Body of pancreas (tissue), 4 donors: ENCODE measurements around the gene PRSS38. TPM values are rescaled to one million over a fixed set of nuclear protein-coding genes. Genes with fewer than 3 reads are reported as not detected.

Source experiments
- ATAC-seq: fragments of 150-250 bp; one replicate; pipeline ENCODE4 v1.9.1; 2016
- DNase-seq, 4 donors: peaks; one replicate each; pipeline ENCODE4 v3.0.0-alpha.2; 2019
- H3K27ac ChIP-seq, 4 donors: fragments of 200-600 bp; sonication (generic); 1 replicate in 3 of 4; 2 replicates in 1 of 4; pipeline versions ENCODE4 v1.5.1 to v1.6.1; 2016 to 2019; ENCODE audit warnings: mild to moderate bottlenecking in 1 of 4, mixed read lengths in 1 of 4, moderate library complexity in 1 of 4
- H3K27me3 ChIP-seq, 2 donors: fragments of 200-600 bp; sonication (generic); one replicate each; pipeline ENCODE4 v1.6.0; 2016; ENCODE audit warnings: mild to moderate bottlenecking in 1 of 2
- H3K36me3 ChIP-seq, 2 donors: fragments of 200-600 bp; sonication (generic); replicated peaks in 1 of 2; 2 replicates each; pipeline ENCODE4 v1.5.1; 2016; ENCODE audit warnings: low read depth in 2 of 2; ENCODE audit not compliant: insufficient read depth in 1 of 2
- H3K4me1 ChIP-seq: fragments of 200-600 bp; sonication (generic); one replicate; pipeline ENCODE4 v1.6.0; 2016
- H3K4me3 ChIP-seq, 2 donors: fragments of 200-600 bp; sonication (generic); 1 replicate in 1 of 2; 2 replicates in 1 of 2; pipeline ENCODE4 v1.5.1; 2016 to 2019
- H3K9me3 ChIP-seq, 3 donors: fragments of 200-600 bp; sonication (generic); 1 replicate in 2 of 3; 2 replicates in 1 of 3; pipeline ENCODE4 v1.5.1; 2016
- CTCF ChIP-seq, 7 experiments: fragments of 450-650 bp in 4 of 7; fragments of 200-600 bp in 3 of 7; sonication (generic) in 3 of 7; IDR thresholded peaks; one replicate each; pipeline ENCODE4 v1.5.1; 2016 to 2019; ENCODE audit warnings: antibody characterized with exemption in 7 of 7
- POLR2A ChIP-seq, 3 donors: fragments of 450-650 bp; IDR thresholded peaks; one replicate each; pipeline ENCODE4 v1.6.1; 2016; ENCODE audit warnings: antibody characterized with exemption in 3 of 3, mild to moderate bottlenecking in 2 of 3
- WGBS, 2 donors: methylation state at CpG; one replicate each; pipeline ENCODE4 v1.1.5; 2017; 5-methylcytosine and 5-hydroxymethylcytosine counted together
- intact Hi-C: fragments of 100-400 bp; cut with DNase I; formaldehyde crosslinking; loops from one replicate; pipeline ENCODE4 v1.15.1; 2023
- total RNA-seq, 2 donors: library from RNA; depleted of rRNA; stranded (reverse); fragments of >200 nt; gene quantifications; one replicate each; pipeline ENCODE4 v1.1.0, GENCODE V29; 2016

Gene PRSS38
- total RNA-seq, 2 donors from 2014 or later, result not detected

GRCh38 chr1:227774821-227775661 is 40.4 kb upstream of the PRSS38 start:
- Histone ChIP-seq H3K27me3 (no peaks in the 10 kb centered on the region), H3K27ac (no peak overlapping the region), H3K4me1 (no peaks in the 10 kb centered on the region), H3K4me3 (no peak overlapping the region), H3K9me3 (no peaks in the 10 kb centered on the region), H3K36me3 (no peaks in the 10 kb centered on the region)
- no peak for TF ChIP-seq CTCF (IDR thresholded peaks at IDR 0.05)
- no peak for TF ChIP-seq POLR2A (IDR thresholded peaks at IDR 0.05)
- WGBS, 2 donors, result 89 to 91% methylated on average over 27 to 37 of the region's 42 CpGs
- intact Hi-C loops, result no loop called here
- no peak for DNase-seq
- no peak for ATAC-seq

GRCh38 chr1:227775841-227776240 is 39.6 kb upstream of the PRSS38 start:
- 92 to 94% methylated on average over 10 of the region's 10 CpGs for WGBS, 2 donors
- H3K9me3 ChIP-seq, result no peaks in the 10 kb centered on the region
- no peak for TF ChIP-seq POLR2A (IDR thresholded peaks at IDR 0.05)
- no peak for TF ChIP-seq CTCF (IDR thresholded peaks at IDR 0.05)
- H3K27ac ChIP-seq, result no peak overlapping the region
- no peaks in the 10 kb centered on the region for H3K27me3 ChIP-seq
- H3K4me3 ChIP-seq, result no peak overlapping the region
- DNase-seq (no peak), ATAC-seq (no peak)
- H3K36me3 ChIP-seq, result no peaks in the 10 kb centered on the region
- H3K4me1 ChIP-seq, result no peaks in the 10 kb centered on the region
- intact Hi-C loops, result no loop called here

GRCh38 chr1:227776331-227776771 is 39.1 kb upstream of the PRSS38 start:
- 89% methylated on average over 7 of the region's 7 CpGs for WGBS, 2 donors
- Histone ChIP-seq H3K27ac (no peak overlapping the region), H3K9me3 (no peaks in the 10 kb centered on the region), H3K4me1 (no peaks in the 10 kb centered on the region), H3K4me3 (no peak overlapping the region), H3K36me3 (no peaks in the 10 kb centered on the region), H3K27me3 (no peaks in the 10 kb centered on the region)
- DNase-seq, result no peak
- no peak for ATAC-seq
- intact Hi-C loops, result no loop called here
- TF ChIP-seq POLR2A (IDR thresholded peaks at IDR 0.05), result no peak
- TF ChIP-seq CTCF (IDR thresholded peaks at IDR 0.05), result no peak

GRCh38 chr1:227777156-227777555 is 38.3 kb upstream of the PRSS38 start:
- Histone ChIP-seq H3K4me3 (no peak overlapping the region), H3K4me1 (no peaks in the 10 kb centered on the region), H3K27me3 (no peaks in the 10 kb centered on the region), H3K36me3 (no peaks in the 10 kb centered on the region), H3K27ac (no peak overlapping the region), H3K9me3 (no peaks in the 10 kb centered on the region)
- 89 to 96% methylated on average over 11 of the region's 11 CpGs for WGBS, 2 donors
- no peak for TF ChIP-seq POLR2A (IDR thresholded peaks at IDR 0.05)
- no peak for TF ChIP-seq CTCF (IDR thresholded peaks at IDR 0.05)
- intact Hi-C loops, result no loop called here
- no peak for ATAC-seq
- no peak for DNase-seq

GRCh38 chr1:227777646-227778045 is 37.8 kb upstream of the PRSS38 start:
- intact Hi-C loops, result no loop called here
- 96 to 100% methylated on average over 4 of the region's 4 CpGs for WGBS, 2 donors
- ATAC-seq (no peak), DNase-seq (no peak)
- Histone ChIP-seq H3K27ac (no peak overlapping the region), H3K36me3 (no peaks in the 10 kb centered on the region), H3K4me1 (no peaks in the 10 kb centered on the region), H3K4me3 (no peak overlapping the region), H3K27me3 (no peaks in the 10 kb centered on the region), H3K9me3 (no peaks in the 10 kb centered on the region)
- no peak for TF ChIP-seq CTCF (IDR thresholded peaks at IDR 0.05)
- TF ChIP-seq POLR2A (IDR thresholded peaks at IDR 0.05), result no peak
